K562 (cell line): ENCODE measurements around the gene LRRC25. TPM values are rescaled to one million over a fixed set of nuclear protein-coding genes. Genes with fewer than 3 reads are reported as not detected.

ENCODE experiments used
- ATAC-seq: fragments of 200-7000 bp; cut with Tn5 transposase; 3 replicates; pipeline ENCODE4 v1.9.1; 2020; ENCODE audit warnings: moderate library complexity
- BruUV-seq: library from RNA; stranded (reverse); fragments of 400-500 nt; replicated peaks from 2 replicates; lab custom pipeline; 2021; lab: Mats Ljungman, UMichigan
- CTCF ChIA-PET: fragments of 300-600 bp; formaldehyde crosslinking; extraction: SDS; loops from one replicate; lab custom pipeline; 2021; ENCODE audit warnings: low intra/inter-chr PET ratio; lab: Yijun Ruan, JAX
- POLR2A ChIA-PET: fragments of 300-600, 350-650 bp; sonication (Branson Sonifier 250); formaldehyde crosslinking; extraction: SDS; loops from one replicate; lab custom pipeline; 2021; ENCODE audit warnings: antibody characterized with exemption, inconsistent platforms; lab: Yijun Ruan, JAX
- DNase-seq, 4 experiments: peaks; one replicate each; pipeline versions ENCODE4 v3.0.0 to v3.0.0-alpha.2; 2011 to 2018; ENCODE audit warnings: low spot score in 3 of 4, mixed read lengths in 3 of 4; ENCODE audit errors: extremely low read depth in 1 of 4
- FAIRE-seq: peaks from 2 replicates; lab custom pipeline; 2011; peaks lifted over from hg19 to GRCh38; lab: Jason Lieb, UNC
- H2AFZ ChIP-seq: 2 replicates; pipeline ENCODE4 v1.6.0; 2011; ENCODE audit warnings: low read depth, low read length, control low read depth, inconsistent platforms
- H3K27ac ChIP-seq: fragments of 200-600 bp; 3 replicates; pipeline ENCODE4 v1.8.0; 2011; ENCODE audit warnings: low read depth, mild to moderate bottlenecking, control low read depth, inconsistent platforms, low read length, moderate library complexity, mixed read lengths; ENCODE audit errors: extremely low read depth
- H3K27me3 ChIP-seq, 2 experiments: fragments of 300-600 bp in 1 of 2; 2 replicates in 1 of 2; 3 replicates in 1 of 2; pipeline versions ENCODE4 v1.6.0 to v1.8.0; 2011; ENCODE audit warnings: inconsistent platforms in 2 of 2, low read length in 2 of 2, mild to moderate bottlenecking in 1 of 2, mixed read lengths in 1 of 2, moderate library complexity in 1 of 2; ENCODE audit not compliant: control insufficient read depth in 2 of 2, insufficient read depth in 2 of 2
- H3K36me3 ChIP-seq: fragments of 300-600 bp; 3 replicates; pipeline ENCODE4 v1.8.0; 2011; ENCODE audit warnings: mild to moderate bottlenecking, low read length, inconsistent platforms; ENCODE audit not compliant: control insufficient read depth, insufficient read depth
- H3K4me1 ChIP-seq, 2 experiments: fragments of 200-600 bp in 1 of 2; replicated peaks in 1 of 2; 2 replicates in 1 of 2; 3 replicates in 1 of 2; pipeline versions ENCODE4 v1.5.1 to v1.8.0; 2011; ENCODE audit warnings: inconsistent platforms in 2 of 2, low read length in 2 of 2, mild to moderate bottlenecking in 1 of 2, mixed read lengths in 1 of 2, moderate library complexity in 1 of 2; ENCODE audit not compliant: control insufficient read depth in 2 of 2, insufficient read depth in 2 of 2
- H3K4me2 ChIP-seq: 2 replicates; pipeline ENCODE4 v1.6.1; 2011; ENCODE audit warnings: low read length, control low read depth, inconsistent platforms, mixed read lengths; ENCODE audit not compliant: insufficient read depth
- H3K4me3 ChIP-seq: fragments of 200-600 bp; sonication (generic), shearing (Covaris generic); 2 replicates; pipeline ENCODE4 v1.5.1; 2016; ENCODE audit warnings: control low read depth, inconsistent platforms
- H3K79me2 ChIP-seq: fragments of 200-600 bp; 3 replicates; pipeline ENCODE4 v1.8.0; 2011; ENCODE audit warnings: low read length, inconsistent platforms; ENCODE audit not compliant: control insufficient read depth, insufficient read depth
- H3K9ac ChIP-seq, 2 experiments: 2 replicates each; pipeline versions ENCODE4 v1.6.0 to v1.6.1; 2011; ENCODE audit warnings: low read depth in 2 of 2, low read length in 2 of 2, control low read depth in 1 of 2, inconsistent platforms in 1 of 2, mild to moderate bottlenecking in 1 of 2, mixed read lengths in 1 of 2; ENCODE audit not compliant: insufficient read depth in 1 of 2
- H3K9me1 ChIP-seq: one replicate; pipeline ENCODE4 v1.6.0; 2011; ENCODE audit warnings: inconsistent platforms, mild to moderate bottlenecking, low read length, moderate library complexity; ENCODE audit not compliant: control insufficient read depth, insufficient read depth
- H3K9me3 ChIP-seq: replicated peaks from 2 replicates; pipeline ENCODE4 v1.5.1; 2011; ENCODE audit warnings: low read depth, low read length, inconsistent platforms; ENCODE audit not compliant: control insufficient read depth, insufficient read depth
- H4K20me1 ChIP-seq: replicated peaks from 2 replicates; pipeline ENCODE4 v1.6.1; 2011; ENCODE audit warnings: low read length, inconsistent platforms, mixed read lengths; ENCODE audit not compliant: control insufficient read depth, insufficient read depth
- CXXC5 ChIP-seq: fragments of 250-450 bp; sonication (Bioruptor Pico); IDR thresholded peaks from 2 replicates; pipeline ENCODE4 v1.8.0; 2022; ENCODE audit warnings: inconsistent platforms, mild to moderate bottlenecking, moderate library complexity
- DACH1 ChIP-seq: fragments of 450-650 bp; IDR thresholded peaks from 2 replicates; pipeline ENCODE4 v1.6.1; 2018; ENCODE audit not compliant: partially characterized antibody
- JUND ChIP-seq, 2 experiments: IDR thresholded peaks; 2 replicates in 1 of 2; 3 replicates in 1 of 2; pipeline ENCODE4 v1.6.1; 2011; ENCODE audit warnings: borderline replicate concordance in 2 of 2, low read depth in 2 of 2, low read length in 2 of 2, improper control_type of control experiment in 1 of 2, missing biosample characterization in 1 of 2, missing genetic modification characterization in 1 of 2, missing genetic modification reagents in 1 of 2
- POLR2G ChIP-seq: fragments of 200-400 bp; formaldehyde crosslinking; IDR thresholded peaks from 2 replicates; pipeline ENCODE4 v1.6.1; 2017; ENCODE audit warnings: low read depth, mild to moderate bottlenecking, antibody characterized with exemption, low read length, moderate library complexity
- SOX6 ChIP-seq: fragments of 450-650 bp; IDR thresholded peaks from 2 replicates; pipeline ENCODE4 v1.6.1; 2014; ENCODE audit warnings: mild to moderate bottlenecking
- ZNF699 ChIP-seq: fragments of 250-450 bp; sonication (Bioruptor Pico); IDR thresholded peaks from 2 replicates; pipeline ENCODE4 v1.8.0; 2021; ENCODE audit warnings: mild to moderate bottlenecking, moderate library complexity; ENCODE audit not compliant: insufficient replicate concordance
- WGBS: fragments of 100-300 bp; shearing (Covaris generic); methylation state at CpG from one replicate; pipeline ENCODE4 v1.1.6; 2016; ENCODE audit warnings: low coverage, mixed read lengths; ENCODE audit not compliant: insufficient coverage; ENCODE audit errors: missing lambda C conversion rate; 5-methylcytosine and 5-hydroxymethylcytosine counted together
- in situ Hi-C: fragments of 300-500 bp; cut with MboI; formaldehyde crosslinking; loops from 4 replicates; pipeline ENCODE4 v1.15.0; 2018; ENCODE audit warnings: inconsistent platforms, mixed read lengths
- intact Hi-C: fragments of 100-400 bp; cut with micrococcal nuclease; formaldehyde crosslinking; loops from 2 replicates; pipeline ENCODE4 v1.14.2; 2022
- polyA plus RNA-seq, 8 experiments: library from polyadenylated mRNA; depleted of rRNA in 4 of 8; stranded (reverse) in 5 of 8; unstranded in 3 of 8; fragments of >200 nt; fragmentation: Nextera tagmentation in 2 of 8; fragmentation: Illumina TruSeq in 1 of 8; extraction: Ambion mirVana in 2 of 8; extraction: Trizol in 1 of 8; gene quantifications; 2 replicates each; pipeline versions ENCODE4 v1.2.1 to v1.2.3, GENCODE V29; 2011 to 2014; ENCODE audit warnings: inconsistent platforms in 1 of 8, missing spikeins in 1 of 8
- total RNA-seq, 7 experiments: library from RNA; depleted of rRNA in 6 of 7; stranded (reverse); fragments of >200 nt in 6 of 7; fragmentation: Illumina TruSeq in 2 of 7; extraction: Trizol in 2 of 7; gene quantifications; 2 replicates each; pipeline versions ENCODE4 v1.2.1 to v1.2.3, GENCODE V29; 2011 to 2021; ENCODE audit warnings: low replicate concordance in 1 of 7
- TF ChIP-seq, protein P1 (sequence below): fragments of 450-650 bp; IDR thresholded peaks from 2 replicates; pipeline ENCODE4 v1.6.1; 2016; ENCODE audit warnings: mild to moderate bottlenecking, moderate library complexity

Gene LRRC25
- total and polyA plus RNA-seq, 9 of the 15 experiments (the other 6 are each of a cell fraction or from before 2014, with no cell fraction given) = 0.07 to 0.36 (median 0.10) TPM; not detected in 3

DNA sequence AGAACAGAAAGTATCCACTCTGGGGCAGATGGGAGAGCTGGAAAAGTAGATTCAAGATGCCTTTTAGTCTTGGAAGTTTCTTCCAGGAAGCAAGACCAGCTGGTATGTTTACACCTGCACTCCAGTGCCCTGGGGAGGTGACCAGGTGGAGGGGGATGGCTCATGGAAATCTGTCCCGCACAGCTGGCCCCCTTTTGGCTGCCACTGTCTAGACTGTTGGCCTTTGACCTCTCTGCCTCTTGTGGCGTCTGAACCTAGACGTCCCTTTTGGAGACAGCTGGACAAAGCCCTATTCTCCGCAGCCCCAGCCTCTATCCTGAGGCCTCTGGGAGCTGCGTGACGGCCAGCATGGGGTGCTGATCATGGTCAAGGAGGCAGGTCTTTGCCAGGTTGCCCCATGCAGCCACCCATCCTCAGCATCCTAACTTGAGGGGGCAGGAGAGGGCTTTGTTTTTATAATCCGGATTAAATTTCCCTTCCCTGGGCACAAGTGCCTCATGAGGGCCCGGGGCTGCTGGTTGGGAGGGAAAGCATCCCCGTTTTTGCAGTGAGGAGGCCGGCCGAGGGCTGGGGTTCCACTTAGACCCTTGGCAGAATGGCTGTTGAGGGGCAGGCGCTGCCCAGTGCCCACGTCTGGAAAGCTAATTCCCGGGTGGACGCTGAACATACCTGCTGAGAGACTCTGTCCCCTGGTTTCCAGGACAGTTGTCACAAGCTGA, 28.8 kb downstream of the LRRC25 start (continued):
- peak; percentile 49; the same call in 1 of the 2 replicates for TF ChIP-seq POLR2G

DNA sequence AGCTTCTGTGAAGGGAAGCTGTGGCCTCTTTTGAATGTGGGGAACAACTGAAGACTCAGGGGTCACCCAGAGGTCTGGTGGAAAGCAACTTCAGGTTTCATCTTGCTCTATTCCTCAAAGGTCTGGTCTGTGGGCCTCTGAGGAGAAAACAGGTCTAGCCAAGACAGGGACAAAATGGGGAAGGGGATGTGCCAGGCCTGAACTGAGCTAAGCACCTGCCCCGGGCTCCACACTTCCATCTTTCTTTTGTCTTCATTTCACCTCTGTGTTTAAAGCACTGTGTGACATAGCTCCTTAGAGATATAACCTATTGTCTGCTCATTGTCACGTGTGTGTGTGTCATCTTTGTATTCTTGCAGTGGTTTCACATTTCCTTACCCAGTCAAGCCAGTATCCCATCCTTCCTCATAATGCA, 31.4 kb downstream of the LRRC25 start:
- BruUV-seq = no TSS peak
- DNase-seq (peak in 1 of 4 experiments; percentile 10), FAIRE-seq (no peak), ATAC-seq (no peak)
- 43% methylated on average over 2 of the region's 2 CpGs for WGBS
- CTCF ChIA-PET = no interaction called here
- in situ Hi-C loops (no loop called here), intact Hi-C loops (no loop called here)
- peaks cover 64% of the 10 kb centered on the region; the same call in 2 of the 3 replicates for H3K36me3 ChIP-seq
- H3K9me3 ChIP-seq = no peaks in the 10 kb centered on the region
- peaks cover 10% of the 10 kb centered on the region; the same call in 2 of the 3 replicates for H3K79me2 ChIP-seq
- peak overlapping the region; percentile 99 for H3K27ac ChIP-seq
- POLR2A ChIA-PET = interaction anchor here (0.6 to 13.9 kb wide), 5 partner anchors 9 to 86 kb away, joined by 3 to 207 read pairs (median 3); partner anchors contain the start of gene GDF15
- no peak overlapping the region for H2AFZ ChIP-seq
- no peaks in the 10 kb centered on the region for H3K27me3 ChIP-seq
- peaks cover 50 to 60% of the 10 kb centered on the region in 2 experiments for H3K4me1 ChIP-seq
- H3K4me3 ChIP-seq = no peak overlapping the region
- no peaks in the 10 kb centered on the region for H4K20me1 ChIP-seq
- H3K9me1 ChIP-seq = no peaks in the 10 kb centered on the region
- H3K9ac ChIP-seq = peak overlapping the region; percentile 86 to 92; a peak in 3 of 4 replicates
- no peak overlapping the region; the same call in 1 of the 2 replicates for H3K4me2 ChIP-seq
- TF ChIP-seq DACH1 (no peak), JUND (IDR thresholded peaks at IDR 0.05; ENCODE audit: borderline replicate concordance, low read depth, low read length) (no peak), JUND (tag; IDR thresholded peaks at IDR 0.05; ENCODE audit: borderline replicate concordance, low read depth, low read length) (peak; percentile 43; the same call in 1 of the 3 replicates), ZNF699 (CRISPR knock-in tag) (peak; percentile 38), CXXC5 (CRISPR knock-in tag) (peak; percentile 36; the same call in 1 of the 2 replicates), SOX6 (peak; percentile 66)
- TF ChIP-seq, protein P1, sequence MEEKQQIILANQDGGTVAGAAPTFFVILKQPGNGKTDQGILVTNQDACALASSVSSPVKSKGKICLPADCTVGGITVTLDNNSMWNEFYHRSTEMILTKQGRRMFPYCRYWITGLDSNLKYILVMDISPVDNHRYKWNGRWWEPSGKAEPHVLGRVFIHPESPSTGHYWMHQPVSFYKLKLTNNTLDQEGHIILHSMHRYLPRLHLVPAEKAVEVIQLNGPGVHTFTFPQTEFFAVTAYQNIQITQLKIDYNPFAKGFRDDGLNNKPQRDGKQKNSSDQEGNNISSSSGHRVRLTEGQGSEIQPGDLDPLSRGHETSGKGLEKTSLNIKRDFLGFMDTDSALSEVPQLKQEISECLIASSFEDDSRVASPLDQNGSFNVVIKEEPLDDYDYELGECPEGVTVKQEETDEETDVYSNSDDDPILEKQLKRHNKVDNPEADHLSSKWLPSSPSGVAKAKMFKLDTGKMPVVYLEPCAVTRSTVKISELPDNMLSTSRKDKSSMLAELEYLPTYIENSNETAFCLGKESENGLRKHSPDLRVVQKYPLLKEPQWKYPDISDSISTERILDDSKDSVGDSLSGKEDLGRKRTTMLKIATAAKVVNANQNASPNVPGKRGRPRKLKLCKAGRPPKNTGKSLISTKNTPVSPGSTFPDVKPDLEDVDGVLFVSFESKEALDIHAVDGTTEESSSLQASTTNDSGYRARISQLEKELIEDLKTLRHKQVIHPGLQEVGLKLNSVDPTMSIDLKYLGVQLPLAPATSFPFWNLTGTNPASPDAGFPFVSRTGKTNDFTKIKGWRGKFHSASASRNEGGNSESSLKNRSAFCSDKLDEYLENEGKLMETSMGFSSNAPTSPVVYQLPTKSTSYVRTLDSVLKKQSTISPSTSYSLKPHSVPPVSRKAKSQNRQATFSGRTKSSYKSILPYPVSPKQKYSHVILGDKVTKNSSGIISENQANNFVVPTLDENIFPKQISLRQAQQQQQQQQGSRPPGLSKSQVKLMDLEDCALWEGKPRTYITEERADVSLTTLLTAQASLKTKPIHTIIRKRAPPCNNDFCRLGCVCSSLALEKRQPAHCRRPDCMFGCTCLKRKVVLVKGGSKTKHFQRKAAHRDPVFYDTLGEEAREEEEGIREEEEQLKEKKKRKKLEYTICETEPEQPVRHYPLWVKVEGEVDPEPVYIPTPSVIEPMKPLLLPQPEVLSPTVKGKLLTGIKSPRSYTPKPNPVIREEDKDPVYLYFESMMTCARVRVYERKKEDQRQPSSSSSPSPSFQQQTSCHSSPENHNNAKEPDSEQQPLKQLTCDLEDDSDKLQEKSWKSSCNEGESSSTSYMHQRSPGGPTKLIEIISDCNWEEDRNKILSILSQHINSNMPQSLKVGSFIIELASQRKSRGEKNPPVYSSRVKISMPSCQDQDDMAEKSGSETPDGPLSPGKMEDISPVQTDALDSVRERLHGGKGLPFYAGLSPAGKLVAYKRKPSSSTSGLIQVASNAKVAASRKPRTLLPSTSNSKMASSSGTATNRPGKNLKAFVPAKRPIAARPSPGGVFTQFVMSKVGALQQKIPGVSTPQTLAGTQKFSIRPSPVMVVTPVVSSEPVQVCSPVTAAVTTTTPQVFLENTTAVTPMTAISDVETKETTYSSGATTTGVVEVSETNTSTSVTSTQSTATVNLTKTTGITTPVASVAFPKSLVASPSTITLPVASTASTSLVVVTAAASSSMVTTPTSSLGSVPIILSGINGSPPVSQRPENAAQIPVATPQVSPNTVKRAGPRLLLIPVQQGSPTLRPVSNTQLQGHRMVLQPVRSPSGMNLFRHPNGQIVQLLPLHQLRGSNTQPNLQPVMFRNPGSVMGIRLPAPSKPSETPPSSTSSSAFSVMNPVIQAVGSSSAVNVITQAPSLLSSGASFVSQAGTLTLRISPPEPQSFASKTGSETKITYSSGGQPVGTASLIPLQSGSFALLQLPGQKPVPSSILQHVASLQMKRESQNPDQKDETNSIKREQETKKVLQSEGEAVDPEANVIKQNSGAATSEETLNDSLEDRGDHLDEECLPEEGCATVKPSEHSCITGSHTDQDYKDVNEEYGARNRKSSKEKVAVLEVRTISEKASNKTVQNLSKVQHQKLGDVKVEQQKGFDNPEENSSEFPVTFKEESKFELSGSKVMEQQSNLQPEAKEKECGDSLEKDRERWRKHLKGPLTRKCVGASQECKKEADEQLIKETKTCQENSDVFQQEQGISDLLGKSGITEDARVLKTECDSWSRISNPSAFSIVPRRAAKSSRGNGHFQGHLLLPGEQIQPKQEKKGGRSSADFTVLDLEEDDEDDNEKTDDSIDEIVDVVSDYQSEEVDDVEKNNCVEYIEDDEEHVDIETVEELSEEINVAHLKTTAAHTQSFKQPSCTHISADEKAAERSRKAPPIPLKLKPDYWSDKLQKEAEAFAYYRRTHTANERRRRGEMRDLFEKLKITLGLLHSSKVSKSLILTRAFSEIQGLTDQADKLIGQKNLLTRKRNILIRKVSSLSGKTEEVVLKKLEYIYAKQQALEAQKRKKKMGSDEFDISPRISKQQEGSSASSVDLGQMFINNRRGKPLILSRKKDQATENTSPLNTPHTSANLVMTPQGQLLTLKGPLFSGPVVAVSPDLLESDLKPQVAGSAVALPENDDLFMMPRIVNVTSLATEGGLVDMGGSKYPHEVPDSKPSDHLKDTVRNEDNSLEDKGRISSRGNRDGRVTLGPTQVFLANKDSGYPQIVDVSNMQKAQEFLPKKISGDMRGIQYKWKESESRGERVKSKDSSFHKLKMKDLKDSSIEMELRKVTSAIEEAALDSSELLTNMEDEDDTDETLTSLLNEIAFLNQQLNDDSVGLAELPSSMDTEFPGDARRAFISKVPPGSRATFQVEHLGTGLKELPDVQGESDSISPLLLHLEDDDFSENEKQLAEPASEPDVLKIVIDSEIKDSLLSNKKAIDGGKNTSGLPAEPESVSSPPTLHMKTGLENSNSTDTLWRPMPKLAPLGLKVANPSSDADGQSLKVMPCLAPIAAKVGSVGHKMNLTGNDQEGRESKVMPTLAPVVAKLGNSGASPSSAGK = no peak
